Large intestine (tissue), 3 donors: ENCODE data around the gene SH2D3A. TPM values are rescaled to one million over a fixed set of nuclear protein-coding genes. Genes with fewer than 3 reads are reported as not detected.
"Not testable (repeated sequence)": the region's sequence is repeated elsewhere in the genome, so short reads cannot be mapped to it uniquely, and the experiment has no call there.

Source experiments
- DNase-seq, 2 donors: peaks; one replicate each; pipeline versions ENCODE4 v3.0.0 to v3.0.0-alpha.2; 2013
- H3K27ac ChIP-seq: one replicate; pipeline ENCODE4 v1.5.1; 2013; ENCODE audit warnings: low read length
- H3K27me3 ChIP-seq: 2 replicates; pipeline ENCODE4 v1.6.1; 2013; ENCODE audit warnings: low read length; ENCODE audit not compliant: control insufficient read depth, insufficient read depth
- H3K36me3 ChIP-seq: 2 replicates; pipeline ENCODE4 v1.6.1; 2013; ENCODE audit warnings: low read length; ENCODE audit not compliant: control insufficient read depth, insufficient read depth
- H3K4me1 ChIP-seq: one replicate; pipeline ENCODE4 v1.6.1; 2013; ENCODE audit warnings: low read length; ENCODE audit not compliant: control insufficient read depth, insufficient read depth
- H3K4me3 ChIP-seq: one replicate; pipeline ENCODE4 v1.5.1; 2013; ENCODE audit warnings: low read length
- H3K9me3 ChIP-seq: one replicate; pipeline ENCODE4 v1.6.1; 2013; ENCODE audit warnings: mild to moderate bottlenecking, low read depth, low read length, moderate library complexity; ENCODE audit not compliant: control insufficient read depth
- WGBS: methylation state at CpG from one replicate; pipeline ENCODE4 v1.1.5; 2013; ENCODE audit warnings: low lambda C conversion rate; ENCODE audit not compliant: insufficient coverage; 5-methylcytosine and 5-hydroxymethylcytosine counted together
- polyA plus RNA-seq: library from polyadenylated mRNA; unstranded; fragments of 120-200 nt; gene quantifications from one replicate; pipeline ENCODE4 v1.2.1, GENCODE V29; 2013

Gene SH2D3A
- polyA plus RNA-seq, 1 donor, result 26.3 TPM

- Histone ChIP-seq H3K36me3 (no peaks in the 10 kb centered on the region), H3K9me3 (no peaks in the 10 kb centered on the region), H3K4me3 (no peak overlapping the region), H3K27ac (no peak overlapping the region), H3K27me3 (no peaks in the 10 kb centered on the region), H3K4me1 (no peaks in the 10 kb centered on the region)
- no peak for DNase-seq
- no CpG with 5 or more reads among the region's 5 CpGs for WGBS
Observed at GRCh38 chr19:6790194-6791128, 23.2 kb upstream of the SH2D3A start.

- Histone ChIP-seq H3K36me3 (no peaks in the 10 kb centered on the region), H3K9me3 (no peaks in the 10 kb centered on the region), H3K27ac (no peak overlapping the region), H3K4me3 (no peak overlapping the region), H3K4me1 (no peaks in the 10 kb centered on the region), H3K27me3 (no peaks in the 10 kb centered on the region)
- no peak for DNase-seq
- WGBS, result no CpG with 5 or more reads among the region's 4 CpGs
Observed at GRCh38 chr19:6788896-6789295, 21.7 kb upstream of the SH2D3A start.

GRCh38 chr19:6787393-6787792, 20.2 kb upstream of the SH2D3A start:
- DNase-seq, result no peak
- Histone ChIP-seq H3K27ac (no peak overlapping the region), H3K4me1 (no peaks in the 10 kb centered on the region), H3K9me3 (no peaks in the 10 kb centered on the region), H3K4me3 (no peak overlapping the region), H3K27me3 (no peaks in the 10 kb centered on the region), H3K36me3 (no peaks in the 10 kb centered on the region)
- no CpG with 5 or more reads among the region's 4 CpGs for WGBS

GRCh38 chr19:6779206-6779605, 12.0 kb upstream of the SH2D3A start:
- H3K27me3 ChIP-seq, result no peaks in the 10 kb centered on the region
- DNase-seq, result no peak
- no peak overlapping the region for H3K4me3 ChIP-seq
- no peaks in the 10 kb centered on the region for H3K9me3 ChIP-seq
- 100% methylated on average over 1 of the region's 4 CpGs for WGBS
- H3K4me1 ChIP-seq, result no peaks in the 10 kb centered on the region
- no peaks in the 10 kb centered on the region for H3K36me3 ChIP-seq
- H3K27ac ChIP-seq, result no peak overlapping the region

- Histone ChIP-seq H3K4me1 (no peaks in the 10 kb centered on the region), H3K9me3 (no peaks in the 10 kb centered on the region), H3K27ac (no peak overlapping the region), H3K36me3 (no peaks in the 10 kb centered on the region), H3K4me3 (no peak overlapping the region), H3K27me3 (no peaks in the 10 kb centered on the region)
- no peak for DNase-seq
- WGBS, result no CpG with 5 or more reads among the region's 4 CpGs
Observed at GRCh38 chr19:6778386-6778785, 11.2 kb upstream of the SH2D3A start.

GRCh38 chr19:6777434-6777833, 10.2 kb upstream of the SH2D3A start:
- Histone ChIP-seq H3K36me3 (no peaks in the 10 kb centered on the region), H3K9me3 (no peaks in the 10 kb centered on the region), H3K4me3 (no peak overlapping the region), H3K4me1 (no peaks in the 10 kb centered on the region), H3K27ac (no peak overlapping the region), H3K27me3 (no peaks in the 10 kb centered on the region)
- WGBS, result no CpG with 5 or more reads among the region's 2 CpGs
- DNase-seq, result no peak

- Histone ChIP-seq H3K4me3 (no peak overlapping the region), H3K36me3 (no peaks in the 10 kb centered on the region), H3K27ac (no peak overlapping the region), H3K9me3 (no peaks in the 10 kb centered on the region), H3K27me3 (no peaks in the 10 kb centered on the region), H3K4me1 (no peaks in the 10 kb centered on the region)
- WGBS, result 100% methylated on average over 1 of the region's 4 CpGs
- no peak for DNase-seq
Observed at GRCh38 chr19:6776999-6777398, 9.8 kb upstream of the SH2D3A start.

GRCh38 chr19:6776045-6776444, 8.8 kb upstream of the SH2D3A start:
- H3K36me3 ChIP-seq, H3K27me3 ChIP-seq, H3K4me3 ChIP-seq, H3K9me3 ChIP-seq, H3K4me1 ChIP-seq, H3K27ac ChIP-seq, DNase-seq: not testable (repeated sequence)

GRCh38 chr19:6774821-6775707, 7.8 kb upstream of the SH2D3A start:
- Histone ChIP-seq H3K4me3 (no peak overlapping the region), H3K9me3 (no peaks in the 10 kb centered on the region), H3K27ac (no peak overlapping the region), H3K36me3 (no peaks in the 10 kb centered on the region), H3K27me3 (no peaks in the 10 kb centered on the region), H3K4me1 (no peaks in the 10 kb centered on the region)
- DNase-seq, result no peak
- 80% methylated on average over 1 of the region's 11 CpGs for WGBS

GRCh38 chr19:6773323-6773931, 6.2 kb upstream of the SH2D3A start:
- no peaks in the 10 kb centered on the region for H3K36me3 ChIP-seq
- DNase-seq, result no peak
- peak overlapping the region; percentile 13 for H3K4me3 ChIP-seq
- H3K27ac ChIP-seq, result no peak overlapping the region
- H3K9me3 ChIP-seq, result no peaks in the 10 kb centered on the region
- H3K4me1 ChIP-seq, result no peaks in the 10 kb centered on the region
- H3K27me3 ChIP-seq, result no peaks in the 10 kb centered on the region
- WGBS, result no CpG with 5 or more reads among the region's 8 CpGs
